SHP77 treated with DMSO at 0.1 percent for 48 hours (cell line): ENCODE results near the gene TTLL11.

Source experiments
- DNase-seq: peaks from one replicate; lab custom pipeline; 2025; lab: John Stamatoyannopoulos, UW

TTLL11 gene

GRCh38 chr9:121966706-121967105 lies 126.4 kb downstream of the TTLL11 start:
- DNase-seq = no peak

DNA sequence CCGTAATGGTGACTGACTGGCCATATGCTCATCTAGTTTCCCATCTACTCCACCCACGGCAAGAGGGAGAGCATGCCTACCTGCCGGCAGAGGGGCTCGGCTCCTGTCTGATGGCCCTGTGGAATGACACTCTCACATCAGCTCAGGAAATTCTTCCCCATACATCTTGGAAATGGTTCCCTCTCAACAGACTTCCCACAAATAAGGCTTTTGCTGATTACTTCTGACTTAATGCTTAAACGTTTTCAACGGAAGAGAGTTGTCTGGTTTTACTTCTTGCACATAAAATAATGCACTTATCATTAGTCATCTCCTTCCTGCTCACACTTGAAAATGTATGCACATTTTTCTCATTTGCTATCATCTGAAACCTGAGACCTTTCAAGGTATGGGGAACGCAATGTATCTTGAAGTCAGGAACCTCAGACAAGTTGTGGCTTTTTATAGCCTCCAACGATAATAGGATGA lies 129.5 kb downstream of the TTLL11 start:
- DNase-seq = no peak

DNA sequence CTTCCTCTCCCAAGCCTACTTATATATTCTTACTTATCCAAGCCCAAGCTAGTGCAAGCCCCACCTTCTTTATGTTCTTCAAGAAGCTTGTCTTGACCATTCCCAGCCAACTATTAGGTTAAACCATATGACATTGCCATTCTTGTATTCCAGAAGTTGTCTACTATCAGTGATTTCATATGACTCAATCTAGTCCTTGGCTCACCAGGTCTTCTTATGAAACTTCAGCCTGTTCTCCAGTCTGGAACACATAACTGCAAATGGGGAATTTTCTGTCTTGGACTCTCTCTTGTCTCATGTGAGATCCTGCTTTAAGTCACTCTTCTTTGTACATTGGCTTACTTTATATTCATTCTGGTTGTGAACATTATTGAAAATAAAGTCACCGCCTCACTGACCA lies 130.7 kb downstream of the TTLL11 start:
- no peak for DNase-seq

DNA sequence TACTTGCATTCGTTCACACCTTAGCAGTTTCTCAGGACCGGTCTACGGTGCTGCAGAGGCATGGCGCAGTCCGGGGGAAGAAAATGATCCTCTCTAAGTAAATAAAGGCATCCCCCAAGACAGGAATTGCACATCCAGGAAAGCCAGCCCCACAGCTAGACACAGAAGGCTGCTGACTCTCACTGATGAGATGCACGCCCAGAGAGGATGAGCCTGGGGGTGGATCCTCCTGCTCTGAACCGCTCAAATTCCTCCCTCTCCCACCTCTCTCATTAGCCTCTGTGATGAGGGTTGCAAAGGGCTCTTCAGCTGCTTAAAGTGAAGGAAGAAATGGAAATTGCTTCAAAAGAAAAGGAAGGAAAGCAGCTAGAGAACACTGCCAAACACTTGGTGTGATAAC lies 132.4 kb downstream of the TTLL11 start:
- DNase-seq = no peak

DNA sequence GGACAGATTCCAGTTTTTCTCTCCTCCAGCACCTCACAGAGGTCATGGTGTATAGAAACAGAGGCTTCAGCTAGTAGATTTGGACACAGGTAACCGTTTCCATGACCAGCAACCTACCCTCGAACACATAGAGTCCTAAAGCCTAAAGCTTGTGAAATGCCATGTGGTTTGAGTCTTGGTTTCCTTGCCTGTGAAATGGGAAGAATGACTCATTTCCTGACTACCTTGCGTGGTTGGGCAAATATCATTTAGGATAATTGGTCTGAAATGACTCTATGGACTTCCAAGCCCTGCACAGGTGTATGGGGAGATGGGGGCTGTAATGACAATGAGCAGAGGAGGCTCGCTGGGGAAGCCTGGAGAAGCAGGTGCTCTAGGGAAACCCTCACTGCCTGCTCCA lies 134.6 kb downstream of the TTLL11 start:
- no peak for DNase-seq

- no peak for DNase-seq
Observed at GRCh38 chr9:121956808-121957207, 136.3 kb downstream of the TTLL11 start.

DNA sequence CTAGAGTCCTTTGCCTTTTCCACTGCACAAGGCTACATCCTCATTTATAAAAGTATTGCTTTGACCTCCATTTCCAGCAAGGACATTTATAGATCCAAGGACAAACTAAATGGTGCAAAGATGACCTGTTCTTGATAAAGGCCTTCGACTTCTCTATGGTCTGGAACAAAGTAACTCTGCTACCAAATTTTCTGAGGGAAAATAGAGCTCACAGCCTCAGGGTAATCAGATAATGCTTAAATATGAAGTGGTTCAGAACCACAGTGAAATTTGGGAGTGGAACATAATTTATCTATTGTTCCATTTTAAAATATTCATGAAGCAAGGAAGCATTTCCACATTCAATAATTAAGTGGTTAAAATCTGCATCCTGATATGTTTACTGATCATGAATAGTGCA lies 137.5 kb downstream of the TTLL11 start:
- DNase-seq = no peak

DNA sequence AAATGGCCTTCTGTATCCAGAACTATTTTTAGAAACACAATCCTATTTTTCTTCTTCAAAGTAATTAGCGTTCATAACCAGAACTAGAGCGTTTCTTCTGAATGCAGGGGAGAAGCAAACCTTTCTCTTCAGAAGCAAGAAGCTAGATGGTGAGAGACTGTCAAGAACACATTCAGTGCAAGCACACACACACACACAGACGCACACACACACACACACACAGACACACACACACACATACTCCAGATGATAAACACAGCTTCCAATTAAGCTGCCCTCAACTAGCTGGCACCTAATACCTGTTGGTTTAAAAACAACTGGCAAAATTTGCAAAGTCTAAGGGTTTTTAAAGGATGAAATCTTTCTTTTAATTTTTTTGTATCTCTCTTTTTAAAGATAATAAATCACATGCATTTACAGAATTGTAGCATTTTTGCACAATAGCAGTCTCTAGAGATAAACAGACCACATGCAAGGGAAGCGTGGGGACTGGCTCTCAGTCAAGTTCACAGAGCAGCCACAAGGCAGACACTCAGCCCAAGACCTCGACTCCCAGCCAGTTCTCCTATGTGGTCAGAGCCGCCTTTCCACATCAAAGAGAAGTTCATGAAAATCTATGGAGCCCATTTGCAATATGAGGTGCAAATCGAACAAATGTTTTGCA lies 138.5 kb downstream of the TTLL11 start:
- DNase-seq = no peak

- DNase-seq = no peak
Observed at GRCh38 chr9:121952611-121953010, 140.5 kb downstream of the TTLL11 start.

DNA sequence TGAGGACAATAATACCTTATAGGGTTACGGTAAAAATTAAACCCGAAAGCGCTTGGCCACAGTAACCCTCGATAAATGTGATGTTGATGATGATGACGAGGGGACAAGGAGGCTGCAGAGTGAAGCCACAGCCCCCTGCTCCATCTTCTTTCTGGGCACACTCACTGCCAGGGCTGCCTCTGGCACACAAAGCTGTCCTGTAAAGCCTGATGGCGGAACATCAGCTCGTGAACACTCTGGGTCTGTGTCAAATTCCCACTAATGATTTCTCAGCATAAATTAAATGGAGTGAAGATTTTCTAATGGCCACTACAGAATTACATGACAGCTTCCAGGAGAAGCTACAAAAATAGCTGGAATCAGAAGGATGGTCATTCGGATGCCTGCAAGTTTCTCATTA lies 142.2 kb downstream of the TTLL11 start:
- DNase-seq = no peak

DNA sequence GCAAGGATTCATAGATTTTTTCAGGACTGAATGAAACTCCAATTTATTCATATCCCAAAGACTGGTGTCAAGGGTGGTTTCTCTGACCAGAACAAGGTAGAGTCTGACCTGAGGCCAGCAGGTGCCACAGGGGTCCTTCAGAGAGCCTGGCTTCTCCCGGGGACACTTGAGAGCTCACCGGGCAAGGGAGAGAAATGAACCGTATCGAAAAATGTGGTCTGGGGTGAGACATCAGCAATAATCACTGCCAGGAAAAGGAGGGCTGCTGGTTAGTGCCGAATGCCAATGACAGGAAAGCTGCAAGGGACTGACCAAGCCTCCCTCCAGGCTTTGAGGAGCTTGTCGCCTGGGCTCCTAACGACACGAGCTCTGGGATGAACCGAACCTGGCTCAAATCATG lies 142.7 kb downstream of the TTLL11 start:
- DNase-seq = no peak

DNA sequence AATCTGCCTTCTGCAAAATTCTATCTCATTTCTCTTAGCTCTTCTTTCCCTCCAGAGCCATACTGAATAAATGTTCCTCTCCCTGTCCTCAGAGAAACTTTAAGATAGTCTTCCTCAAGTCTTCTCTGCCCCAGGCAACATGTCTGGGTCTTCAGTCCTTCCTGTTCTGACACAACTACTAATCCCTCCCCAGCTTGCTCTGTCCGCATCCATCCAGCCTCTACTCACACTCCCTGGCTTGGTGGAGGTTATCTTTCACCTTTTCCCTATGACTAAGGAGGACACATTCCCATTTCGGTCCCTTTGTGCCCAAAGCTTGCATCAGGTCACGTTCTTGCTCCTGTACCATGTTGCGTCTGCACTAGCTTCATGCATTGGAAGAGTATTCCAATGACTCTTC lies 143.3 kb downstream of the TTLL11 start:
- DNase-seq = no peak

DNA sequence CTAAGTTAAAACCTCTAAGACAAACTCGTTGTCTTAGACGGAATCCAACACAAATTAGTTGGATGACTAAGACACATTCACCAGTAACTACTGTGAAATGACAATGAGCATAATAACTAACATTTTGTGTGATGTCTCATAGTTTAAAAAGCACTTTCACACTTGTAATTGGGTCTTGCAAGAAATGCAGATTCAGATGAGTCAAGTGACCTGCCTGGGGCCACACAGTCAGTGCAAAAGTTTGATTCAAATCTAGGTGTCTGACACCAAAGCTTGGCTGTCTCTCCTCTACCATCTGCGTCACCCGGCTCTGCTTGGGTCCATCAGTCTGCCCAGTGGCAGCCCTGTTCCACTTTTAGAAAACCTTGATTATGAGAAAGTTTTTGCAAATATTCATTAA lies 143.7 kb downstream of the TTLL11 start:
- DNase-seq = no peak

GRCh38 chr9:121947775-121948174 lies 145.3 kb downstream of the TTLL11 start:
- DNase-seq = no peak

DNA sequence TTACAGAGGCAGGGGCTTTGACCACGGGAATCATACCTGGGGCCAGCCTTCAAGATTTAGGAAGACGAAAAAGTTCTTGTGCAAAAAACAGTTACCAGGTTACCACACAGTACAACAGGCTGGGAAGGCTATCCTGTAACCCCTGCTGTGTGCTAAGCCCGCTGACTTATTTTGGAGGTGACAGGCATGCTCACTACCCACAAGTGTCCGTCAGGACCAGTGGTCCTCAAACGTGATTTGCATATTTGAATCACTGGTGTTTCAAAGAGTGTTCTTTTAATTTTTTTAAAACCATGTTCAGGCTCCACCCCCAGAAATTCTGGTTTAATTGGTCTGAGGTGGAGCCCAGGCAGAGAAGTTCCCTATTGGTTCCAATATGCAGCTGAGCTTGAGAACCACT lies 146.6 kb downstream of the TTLL11 start:
- DNase-seq = no peak

- no peak for DNase-seq
Observed at GRCh38 chr9:121945849-121946248, 147.3 kb downstream of the TTLL11 start.

DNA sequence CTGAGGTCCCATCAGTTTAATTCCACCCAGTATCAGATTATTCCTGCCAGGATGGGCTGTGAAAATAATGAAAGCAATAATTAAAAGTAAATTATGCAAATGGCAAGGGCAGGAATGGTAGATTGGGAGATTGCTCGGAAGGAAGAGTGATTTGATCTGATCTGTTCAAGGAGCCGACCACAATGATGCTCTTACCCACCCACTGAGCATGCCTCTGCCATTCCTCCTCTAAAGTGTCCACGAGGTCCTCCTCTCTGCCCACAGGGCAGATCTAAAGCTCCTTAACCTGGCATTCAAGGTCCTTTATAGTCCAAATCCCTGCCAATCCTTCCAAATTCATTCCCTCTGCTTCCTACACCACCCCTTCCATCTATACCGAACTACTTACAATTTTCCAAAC lies 147.8 kb downstream of the TTLL11 start:
- DNase-seq = no peak

DNA sequence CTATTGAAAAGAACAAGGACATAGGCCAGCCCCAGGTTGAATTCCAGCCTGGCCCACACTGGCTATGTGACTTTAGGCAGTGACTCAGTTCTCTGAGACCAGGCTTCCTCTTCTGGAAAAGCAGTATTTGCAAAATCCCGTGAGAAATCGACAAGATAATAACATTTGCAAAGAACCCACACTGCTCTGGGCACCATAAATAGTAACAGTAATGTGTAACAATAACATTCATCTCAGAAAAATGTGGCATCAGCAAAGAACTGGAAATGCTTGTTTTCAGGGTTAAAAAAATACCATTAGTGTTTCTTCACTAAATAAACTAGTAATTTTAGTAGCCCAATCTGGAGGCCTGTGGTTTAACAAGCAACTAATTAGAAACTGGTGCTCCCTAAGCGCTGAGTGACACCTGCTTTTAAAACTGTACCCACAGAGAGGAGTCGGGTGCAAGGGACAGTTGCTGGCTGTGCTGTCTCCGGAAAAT lies 148.4 kb downstream of the TTLL11 start:
- DNase-seq = no peak

- no peak for DNase-seq
Observed at GRCh38 chr9:121943463-121943862, 149.6 kb downstream of the TTLL11 start.

DNA sequence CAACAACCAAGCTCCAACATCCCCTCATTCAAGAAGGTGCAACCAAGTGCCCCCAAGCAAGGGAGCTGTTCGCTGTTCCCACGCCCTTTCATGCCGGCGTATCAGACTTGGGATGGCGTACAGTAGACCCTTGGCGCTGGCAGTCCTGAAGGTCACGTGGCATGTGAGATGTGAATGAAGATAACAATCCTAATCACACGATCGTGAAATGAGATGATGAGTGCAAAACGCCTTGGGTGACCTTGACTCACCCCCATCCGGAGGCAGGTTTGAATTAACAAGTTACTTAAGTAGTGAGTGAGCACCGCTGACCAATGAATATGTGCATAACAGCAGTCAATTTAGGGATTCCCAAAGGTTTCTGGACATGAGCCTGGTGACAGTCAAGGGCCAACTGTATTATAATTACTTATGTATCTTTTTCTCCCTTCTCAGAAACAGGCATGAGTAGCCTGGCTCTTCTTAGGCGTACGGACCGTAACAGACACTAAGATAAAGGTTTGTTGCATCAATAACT lies 150.2 kb downstream of the TTLL11 start:
- DNase-seq = no peak

GRCh38 chr9:121942313-121942712 lies 150.8 kb downstream of the TTLL11 start:
- no peak for DNase-seq

GRCh38 chr9:121939643-121940042 lies 153.5 kb downstream of the TTLL11 start:
- no peak for DNase-seq

GRCh38 chr9:121938621-121939020 lies 154.5 kb downstream of the TTLL11 start:
- no peak for DNase-seq

DNA sequence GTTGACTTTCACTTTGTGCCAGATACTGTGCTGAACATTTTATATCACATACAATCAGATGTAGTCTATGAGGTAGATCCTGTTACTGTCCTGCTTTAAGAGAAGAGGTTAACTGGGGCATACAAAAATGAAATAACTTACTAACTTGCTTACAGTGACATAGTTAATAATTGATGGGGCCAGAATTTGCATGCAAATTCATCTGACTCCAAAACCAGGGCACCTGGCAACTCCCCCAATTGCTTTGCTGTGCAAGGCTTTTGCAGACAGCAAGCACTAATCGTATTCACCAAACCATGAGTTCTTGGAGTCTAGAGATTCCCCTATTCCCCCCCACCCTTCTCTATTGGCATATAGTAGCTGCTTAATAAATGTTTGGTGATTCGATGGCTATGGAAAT lies 155.9 kb downstream of the TTLL11 start:
- DNase-seq = no peak
